HG02623 (cell line): ENCODE data around the gene RALGAPA1.

ENCODE experiments used
- ATAC-seq: cut with Tn5 transposase; IDR thresholded peaks from one replicate; pipeline ENCODE4 v1.9.1; 2021; ENCODE audit warnings: moderate library complexity; ENCODE audit not compliant: unreplicated experiment

Gene RALGAPA1

GRCh38 chr14:35503646-35504045 lies 305.4 kb downstream of the RALGAPA1 start:
- ATAC-seq: no peak

GRCh38 chr14:35499180-35499579 lies 309.9 kb downstream of the RALGAPA1 start:
- no peak for ATAC-seq

- ATAC-seq: no peak
These were observed 313.8 kb downstream of the RALGAPA1 start for GRCh38 chr14:35495278-35495677.

GRCh38 chr14:35492569-35493014 lies 316.5 kb downstream of the RALGAPA1 start:
- no peak for ATAC-seq
